ENCODE measurements around the gene KREMEN2. TPM values are rescaled to one million over a fixed set of nuclear protein-coding genes. Genes with fewer than 3 reads are reported as not detected.

Gene KREMEN2, protein sequence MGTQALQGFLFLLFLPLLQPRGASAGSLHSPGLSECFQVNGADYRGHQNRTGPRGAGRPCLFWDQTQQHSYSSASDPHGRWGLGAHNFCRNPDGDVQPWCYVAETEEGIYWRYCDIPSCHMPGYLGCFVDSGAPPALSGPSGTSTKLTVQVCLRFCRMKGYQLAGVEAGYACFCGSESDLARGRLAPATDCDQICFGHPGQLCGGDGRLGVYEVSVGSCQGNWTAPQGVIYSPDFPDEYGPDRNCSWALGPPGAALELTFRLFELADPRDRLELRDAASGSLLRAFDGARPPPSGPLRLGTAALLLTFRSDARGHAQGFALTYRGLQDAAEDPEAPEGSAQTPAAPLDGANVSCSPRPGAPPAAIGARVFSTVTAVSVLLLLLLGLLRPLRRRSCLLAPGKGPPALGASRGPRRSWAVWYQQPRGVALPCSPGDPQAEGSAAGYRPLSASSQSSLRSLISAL
- 1 to 10 TPM; 5.0 to 8.4 TPM for total RNA-seq
- polyA plus RNA-seq (2013, experiment 1 of 2): 2.5 TPM
- 3.9 TPM for polyA plus RNA-seq (2013, experiment 2 of 2)
- long read RNA-seq, experiment 1, partial matches to known transcripts: 5 of 14 reads
- long read RNA-seq, experiment 1, other reads (novel, unspliced or antisense): 3 of 14 reads
- long read RNA-seq, experiment 2, transcript KREMEN2-201 (9 exons, 2,326 nt): major isoform, 7 of 21 reads
- long read RNA-seq, experiment 2, partial matches to known transcripts: 2 of 21 reads
- long read RNA-seq, experiment 2, other reads (novel, unspliced or antisense): 5 of 21 reads
- long read RNA-seq, experiment 3, transcript KREMEN2-201 (9 exons, 2,326 nt): major isoform, 34 of 45 reads
- long read RNA-seq, experiment 3, partial matches to known transcripts: 2 of 45 reads
- long read RNA-seq, experiment 3, other reads (novel, unspliced or antisense): 3 of 45 reads
- long read RNA-seq, experiment 4: 0 reads

DNA sequence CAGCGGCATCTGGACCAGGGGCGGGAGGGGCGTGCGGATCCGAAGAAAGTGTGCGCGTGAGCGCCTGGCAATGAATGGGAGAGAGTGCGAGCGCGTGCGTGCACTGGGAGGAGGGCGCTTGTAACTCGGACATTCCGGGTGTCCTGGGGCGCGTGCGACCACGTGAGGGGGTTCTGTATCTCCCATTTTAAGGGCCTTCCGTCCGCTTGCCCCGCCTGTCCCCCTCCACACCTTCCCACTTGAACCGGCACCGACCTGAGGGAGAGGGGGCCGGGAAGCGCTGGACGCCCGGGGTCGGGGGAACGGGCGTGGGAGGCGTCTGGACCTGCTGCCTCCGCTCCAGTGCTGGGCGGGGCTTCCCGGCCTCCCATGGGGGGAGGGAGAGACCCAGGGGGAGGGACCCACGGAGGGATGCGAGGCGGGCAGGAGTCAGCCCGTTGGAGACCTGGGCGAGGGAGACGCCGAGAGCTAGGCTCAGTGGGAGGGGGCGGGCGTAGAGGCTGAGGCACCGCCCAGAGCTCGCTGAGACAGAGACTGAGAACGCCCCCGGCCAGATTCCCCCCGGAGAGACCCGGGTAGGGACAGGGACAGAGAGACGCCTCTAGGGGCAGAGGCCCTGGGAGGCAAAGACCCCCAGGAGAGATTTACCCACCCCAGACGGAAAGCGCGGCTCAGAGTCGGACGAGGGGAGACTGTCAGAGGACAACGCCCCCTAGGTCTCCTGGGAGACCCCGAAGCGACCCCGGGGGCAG lies at the start of gene KREMEN2:
TSS of gene KREMEN2 (plus strand) at position 553 of the 752 bp plus-strand sequence. CDS start 246 bp downstream, outside the sequence.
- DNase-seq: peak; percentile 93
- Mint-ChIP-seq H3K27ac (peak within 1 kb of the TSS; percentile 46), H3K4me3 (peak within 1 kb of the TSS; percentile 68), H3K27me3 (ENCODE audit: insufficient read depth) (peaks cover 53% of the 10 kb centered on the region), H3K36me3 (ENCODE audit: low read depth) (peaks cover 4% of the 10 kb centered on the region), H3K4me1 (peaks cover 2% of the 10 kb centered on the region), H3K9me3 (no peaks in the 10 kb centered on the region)
- peak within 1 kb of the TSS; percentile 20 for H3K9ac ChIP-seq (ENCODE audit: extremely low read depth, low read length, poor library complexity, severe bottlenecking)
- 0 to 2% methylated on average over 31 to 60 of the region's 60 CpGs for WGBS, 2 experiments (ENCODE audit: insufficient coverage in 1 of 2, insufficient read length in 1 of 2)
- peaks cover 5% of the 10 kb centered on the region for H3K4me1 ChIP-seq (ENCODE audit: control insufficient read depth, insufficient read depth, low read length)
- no peaks in the 10 kb centered on the region for H3K9me3 ChIP-seq (ENCODE audit: control insufficient read depth, low read length)
- H3K27me3 ChIP-seq (ENCODE audit: control insufficient read depth, insufficient read depth, low read length, poor library complexity, severe bottlenecking): peaks cover 4% of the 10 kb centered on the region
- H3K27ac ChIP-seq (ENCODE audit: low read depth, low read length): no peak within 1 kb of the TSS
- no peaks in the 10 kb centered on the region for H3K36me3 ChIP-seq (ENCODE audit: control insufficient read depth, insufficient read depth, low read length)
- H3K4me3 ChIP-seq (ENCODE audit: low read length): peak within 1 kb of the TSS; percentile 88
- TF ChIP-seq, protein P1, sequence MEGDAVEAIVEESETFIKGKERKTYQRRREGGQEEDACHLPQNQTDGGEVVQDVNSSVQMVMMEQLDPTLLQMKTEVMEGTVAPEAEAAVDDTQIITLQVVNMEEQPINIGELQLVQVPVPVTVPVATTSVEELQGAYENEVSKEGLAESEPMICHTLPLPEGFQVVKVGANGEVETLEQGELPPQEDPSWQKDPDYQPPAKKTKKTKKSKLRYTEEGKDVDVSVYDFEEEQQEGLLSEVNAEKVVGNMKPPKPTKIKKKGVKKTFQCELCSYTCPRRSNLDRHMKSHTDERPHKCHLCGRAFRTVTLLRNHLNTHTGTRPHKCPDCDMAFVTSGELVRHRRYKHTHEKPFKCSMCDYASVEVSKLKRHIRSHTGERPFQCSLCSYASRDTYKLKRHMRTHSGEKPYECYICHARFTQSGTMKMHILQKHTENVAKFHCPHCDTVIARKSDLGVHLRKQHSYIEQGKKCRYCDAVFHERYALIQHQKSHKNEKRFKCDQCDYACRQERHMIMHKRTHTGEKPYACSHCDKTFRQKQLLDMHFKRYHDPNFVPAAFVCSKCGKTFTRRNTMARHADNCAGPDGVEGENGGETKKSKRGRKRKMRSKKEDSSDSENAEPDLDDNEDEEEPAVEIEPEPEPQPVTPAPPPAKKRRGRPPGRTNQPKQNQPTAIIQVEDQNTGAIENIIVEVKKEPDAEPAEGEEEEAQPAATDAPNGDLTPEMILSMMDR (conservative IDR thresholded peaks at IDR 0.05): peak; percentile 61

DNA sequence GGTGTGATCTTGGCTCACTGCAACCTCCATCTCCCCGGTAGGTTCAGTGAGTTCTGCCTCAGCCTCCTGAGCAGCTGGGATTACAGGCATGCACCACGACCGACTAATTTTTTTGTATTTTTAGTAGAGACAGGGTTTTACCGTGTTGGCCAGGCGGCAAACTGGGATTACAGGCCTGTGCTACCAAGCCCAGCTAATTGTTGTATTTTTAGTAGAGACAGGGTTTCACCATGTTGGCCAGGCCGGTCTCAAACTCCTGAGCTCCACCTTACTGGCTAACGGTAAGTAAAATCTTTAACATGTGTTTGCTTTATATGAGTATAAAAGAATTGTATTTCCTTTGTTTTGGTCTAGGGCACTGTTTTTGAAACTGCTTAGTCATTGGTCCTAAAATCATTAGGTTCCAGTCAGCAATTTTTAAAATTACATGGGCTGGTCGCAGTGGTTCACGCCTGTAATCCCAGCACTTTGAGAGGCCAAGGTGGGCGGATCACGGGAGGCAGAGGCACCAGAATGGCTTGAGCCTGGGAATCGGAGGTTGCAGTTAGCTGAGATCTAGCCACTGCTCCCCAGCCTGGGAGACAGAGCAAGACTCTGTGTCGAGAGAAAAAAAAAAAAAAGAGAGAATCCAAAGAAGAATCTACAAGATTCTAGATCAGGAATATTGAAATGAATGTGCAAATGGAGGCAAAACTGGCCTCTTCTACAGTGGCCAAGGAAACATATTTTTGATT lies 48.7 kb upstream of the KREMEN2 start:
- 88 to 92% methylated on average over 11 to 13 of the region's 13 CpGs for WGBS, 2 experiments (ENCODE audit: insufficient coverage in 1 of 2, insufficient read length in 1 of 2)
- DNase-seq: no peak
- Histone ChIP-seq H3K9ac (ENCODE audit: extremely low read depth, low read length, poor library complexity, severe bottlenecking) (no peak overlapping the region), H3K27me3 (ENCODE audit: control insufficient read depth, insufficient read depth, low read length, poor library complexity, severe bottlenecking) (peaks cover 9% of the 10 kb centered on the region), H3K4me3 (ENCODE audit: low read length) (no peak overlapping the region), H3K9me3 (ENCODE audit: control insufficient read depth, low read length) (no peaks in the 10 kb centered on the region), H3K4me1 (ENCODE audit: control insufficient read depth, insufficient read depth, low read length) (no peaks in the 10 kb centered on the region), H3K27ac (ENCODE audit: low read depth, low read length) (no peak overlapping the region), H3K36me3 (ENCODE audit: control insufficient read depth, insufficient read depth, low read length) (peaks cover 30% of the 10 kb centered on the region)
- H3K36me3 Mint-ChIP-seq (ENCODE audit: low read depth): peaks cover 31% of the 10 kb centered on the region
- no peak overlapping the region for H3K27ac Mint-ChIP-seq
- H3K4me1 Mint-ChIP-seq: peaks cover 6% of the 10 kb centered on the region
- peaks cover 21% of the 10 kb centered on the region for H3K27me3 Mint-ChIP-seq (ENCODE audit: insufficient read depth)
- no peak overlapping the region for H3K4me3 Mint-ChIP-seq
- no peaks in the 10 kb centered on the region for H3K9me3 Mint-ChIP-seq
- TF ChIP-seq, protein P1 (conservative IDR thresholded peaks at IDR 0.05): no peak
